Muscle layer of colon (tissue), 2 donors: ENCODE data around the gene PLOD1.
"Not testable (repeated sequence)": the region's sequence is repeated elsewhere in the genome, so short reads cannot be mapped to it uniquely, and the experiment has no call there.

ENCODE experiments used
- H3K27ac ChIP-seq: one replicate; pipeline ENCODE4 v1.7.0; 2013; ENCODE audit warnings: low read depth, mild to moderate bottlenecking, low read length, moderate library complexity
- H3K27me3 ChIP-seq, 2 donors: one replicate each; pipeline ENCODE4 v1.7.0; 2013; ENCODE audit warnings: low read length in 2 of 2, mild to moderate bottlenecking in 2 of 2; ENCODE audit not compliant: insufficient read depth in 2 of 2, control insufficient read depth in 1 of 2
- H3K36me3 ChIP-seq: one replicate; pipeline ENCODE4 v1.7.0; 2013; ENCODE audit warnings: mild to moderate bottlenecking, low read length; ENCODE audit not compliant: insufficient read depth
- H3K4me1 ChIP-seq: one replicate; pipeline ENCODE4 v1.7.0; 2013; ENCODE audit warnings: mild to moderate bottlenecking, low read length; ENCODE audit not compliant: insufficient read depth
- H3K4me3 ChIP-seq, 2 donors: one replicate each; pipeline ENCODE4 v1.7.0; 2013; ENCODE audit warnings: low read length in 2 of 2, low read depth in 1 of 2, mild to moderate bottlenecking in 1 of 2, moderate library complexity in 1 of 2
- H3K9ac ChIP-seq: one replicate; pipeline ENCODE4 v1.7.0; 2013; ENCODE audit warnings: low read length
- H3K9me3 ChIP-seq: one replicate; pipeline ENCODE4 v1.7.0; 2013; ENCODE audit warnings: mild to moderate bottlenecking, low read length
- donor health status: abdominal sarcoma.
- donor health status: Adenocarcinoma of cecum.

The PLOD1 gene

GRCh38 chr1:11913291-11913690 is 21.2 kb upstream of the PLOD1 start:
- Histone ChIP-seq H3K4me1 (peaks cover 4% of the 10 kb centered on the region), H3K9ac (no peak overlapping the region), H3K36me3 (peaks cover 13% of the 10 kb centered on the region), H3K4me3 (no peak overlapping the region), H3K9me3 (no peaks in the 10 kb centered on the region), H3K27ac (no peak overlapping the region), H3K27me3 (no peaks in the 10 kb centered on the region)

GRCh38 chr1:11914024-11914423 is 20.5 kb upstream of the PLOD1 start:
- H3K36me3 ChIP-seq = peaks cover 14% of the 10 kb centered on the region
- H3K9me3 ChIP-seq = no peaks in the 10 kb centered on the region
- no peak overlapping the region for H3K9ac ChIP-seq
- H3K27me3 ChIP-seq = no peaks in the 10 kb centered on the region
- H3K4me3 ChIP-seq = no peak overlapping the region
- no peak overlapping the region for H3K27ac ChIP-seq
- peaks cover 12% of the 10 kb centered on the region for H3K4me1 ChIP-seq

- H3K27ac ChIP-seq = peak overlapping the region; percentile 32
- H3K9ac ChIP-seq = no peak overlapping the region
- peaks cover 37% of the 10 kb centered on the region for H3K4me1 ChIP-seq
- H3K36me3 ChIP-seq = peaks cover 45% of the 10 kb centered on the region
- H3K27me3 ChIP-seq = no peaks in the 10 kb centered on the region
- H3K4me3 ChIP-seq = peak overlapping the region in 1 of 2 donors; percentile 20
- no peaks in the 10 kb centered on the region for H3K9me3 ChIP-seq
Measured at GRCh38 chr1:11918799-11919519, 15.6 kb upstream of the PLOD1 start.

GRCh38 chr1:11919621-11920020 is 14.9 kb upstream of the PLOD1 start:
- H3K36me3 ChIP-seq = peaks cover 45% of the 10 kb centered on the region
- no peaks in the 10 kb centered on the region for H3K27me3 ChIP-seq
- no peak overlapping the region for H3K9ac ChIP-seq
- H3K4me1 ChIP-seq = peaks cover 42% of the 10 kb centered on the region
- H3K4me3 ChIP-seq = no peak overlapping the region
- H3K27ac ChIP-seq = no peak overlapping the region
- H3K9me3 ChIP-seq = no peaks in the 10 kb centered on the region

GRCh38 chr1:11920239-11920903 is 14.1 kb upstream of the PLOD1 start:
- Histone ChIP-seq H3K4me1 (peaks cover 48% of the 10 kb centered on the region), H3K4me3 (no peak overlapping the region), H3K9ac (no peak overlapping the region), H3K27ac (no peak overlapping the region), H3K9me3 (no peaks in the 10 kb centered on the region), H3K36me3 (peaks cover 45% of the 10 kb centered on the region), H3K27me3 (no peaks in the 10 kb centered on the region)

- peaks cover 48% of the 10 kb centered on the region for H3K4me1 ChIP-seq
- H3K27ac ChIP-seq = no peak overlapping the region
- H3K9me3 ChIP-seq = no peaks in the 10 kb centered on the region
- H3K9ac ChIP-seq = no peak overlapping the region
- H3K36me3 ChIP-seq = peaks cover 45% of the 10 kb centered on the region
- H3K4me3 ChIP-seq = no peak overlapping the region
- no peaks in the 10 kb centered on the region for H3K27me3 ChIP-seq
Measured at GRCh38 chr1:11921022-11921421, 13.5 kb upstream of the PLOD1 start.

GRCh38 chr1:11923069-11923826 is 11.3 kb upstream of the PLOD1 start:
- peaks cover 33% of the 10 kb centered on the region for H3K36me3 ChIP-seq
- peaks cover 49% of the 10 kb centered on the region for H3K4me1 ChIP-seq
- H3K4me3 ChIP-seq = no peak overlapping the region

GRCh38 chr1:11923827-11924113 is 10.7 kb upstream of the PLOD1 start:
- Histone ChIP-seq H3K27me3 (no peaks in the 10 kb centered on the region), H3K4me3 (no peak overlapping the region), H3K9me3 (no peaks in the 10 kb centered on the region), H3K27ac (no peak overlapping the region), H3K4me1 (peaks cover 44% of the 10 kb centered on the region), H3K9ac (no peak overlapping the region), H3K36me3 (peaks cover 32% of the 10 kb centered on the region)

More at GRCh38 chr1:11923069-11923826, 11.3 kb upstream of the PLOD1 start:
- Histone ChIP-seq H3K9ac (no peak overlapping the region), H3K9me3 (no peaks in the 10 kb centered on the region), H3K27ac (no peak overlapping the region), H3K27me3 (no peaks in the 10 kb centered on the region)

GRCh38 chr1:11924334-11925195 is 10.0 kb upstream of the PLOD1 start:
- Histone ChIP-seq H3K9me3 (no peaks in the 10 kb centered on the region), H3K27ac (no peak overlapping the region), H3K4me1 (peaks cover 36% of the 10 kb centered on the region), H3K9ac (peak overlapping the region; percentile 44), H3K4me3 (peak overlapping the region in 1 of 2 donors; percentile 61), H3K36me3 (peaks cover 25% of the 10 kb centered on the region), H3K27me3 (no peaks in the 10 kb centered on the region)

GRCh38 chr1:11925196-11925937 is 9.2 kb upstream of the PLOD1 start:
- H3K9me3 ChIP-seq, H3K27ac ChIP-seq, H3K27me3 ChIP-seq: not testable (repeated sequence)
- Histone ChIP-seq H3K4me1 (peaks cover 39% of the 10 kb centered on the region), H3K4me3 (peak overlapping the region in 1 of 2 donors; percentile 61), H3K9ac (peak overlapping the region; percentile 44), H3K36me3 (peaks cover 22% of the 10 kb centered on the region)
